Measurements from ENCODE around the gene MXD1.

- TF ChIP-seq CTCF (conservative IDR thresholded peaks at IDR 0.05; ENCODE audit: low read depth, low read length) (no peak), POLR2A (IDR thresholded peaks at IDR 0.05; ENCODE audit: low read depth, low read length) (no peak), BHLHE40 (IDR thresholded peaks at IDR 0.05; ENCODE audit: low read depth, low read length) (no peak), RAD21 (IDR thresholded peaks at IDR 0.05; ENCODE audit: low read length) (no peak), RFX5 (IDR thresholded peaks at IDR 0.05; ENCODE audit: low read depth, low read length) (no peak), RCOR1 (IDR thresholded peaks at IDR 0.05; ENCODE audit: insufficient replicate concordance, low read length) (no peak), USF2 (IDR thresholded peaks at IDR 0.05; ENCODE audit: low read depth, low read length) (no peak), SMC3 (IDR thresholded peaks at IDR 0.05; ENCODE audit: low read depth, low read length) (no peak), MXI1 (IDR thresholded peaks at IDR 0.05; ENCODE audit: borderline replicate concordance, low read depth, low read length) (no peak)
Observed at GRCh38 chr2:69940691-69941090, 25.8 kb downstream of the MXD1 start.
